Endothelial cell of umbilical vein (primary cell): ENCODE results near the gene CEP350. TPM values are rescaled to one million over a fixed set of nuclear protein-coding genes. Genes with fewer than 3 reads are reported as not detected.

Source experiments
- BruUV-seq: library from RNA; stranded (reverse); fragments of 400-500 nt; replicated peaks from 2 replicates; lab custom pipeline; 2021; lab: Mats Ljungman, UMichigan
- CTCF ChIA-PET: fragments of 300-600, 350-600 bp; sonication (Branson Sonifier 250); formaldehyde crosslinking; loops from one replicate; lab custom pipeline; 2021; ENCODE audit warnings: antibody characterized with exemption, inconsistent platforms; lab: Charles Lee
- POLR2A ChIA-PET: fragments of 300-600, 350-600 bp; sonication (Branson Sonifier 250); formaldehyde crosslinking; loops from one replicate; lab custom pipeline; 2021; ENCODE audit warnings: antibody characterized with exemption, inconsistent platforms; lab: Charles Lee
- DNase-seq: peaks from one replicate; pipeline ENCODE4 v3.0.0-alpha.2; 2011; ENCODE audit warnings: low read depth, low spot score
- FAIRE-seq: peaks from 2 replicates; lab custom pipeline; 2011; peaks lifted over from hg19 to GRCh38; lab: Jason Lieb, UNC
- H2AFZ ChIP-seq: 2 replicates; pipeline ENCODE4 v1.6.0; 2012; ENCODE audit warnings: low read depth, low read length, control low read depth, inconsistent platforms
- H3K27ac ChIP-seq: 2 replicates; pipeline ENCODE4 v1.5.1; 2011; ENCODE audit warnings: low read depth, mild to moderate bottlenecking, control low read depth, low read length, moderate library complexity; ENCODE audit not compliant: insufficient read depth
- H3K27me3 ChIP-seq, 2 experiments: 2 replicates each; pipeline versions ENCODE4 v1.6.0 to v1.6.1; 2011; ENCODE audit warnings: low read length in 2 of 2, mixed read lengths in 1 of 2; ENCODE audit not compliant: control insufficient read depth in 2 of 2, insufficient read depth in 2 of 2
- H3K36me3 ChIP-seq, 2 experiments: 2 replicates in 1 of 2; 3 replicates in 1 of 2; pipeline ENCODE4 v1.5.1; 2011; ENCODE audit warnings: low read length in 2 of 2, mild to moderate bottlenecking in 1 of 2, moderate library complexity in 1 of 2; ENCODE audit not compliant: control insufficient read depth in 2 of 2, insufficient read depth in 2 of 2; ENCODE audit errors: extremely low read depth in 1 of 2
- H3K4me1 ChIP-seq: 3 replicates; pipeline ENCODE4 v1.5.1; 2011; ENCODE audit warnings: mild to moderate bottlenecking, low read length; ENCODE audit not compliant: control insufficient read depth, insufficient read depth; ENCODE audit errors: extremely low read depth
- H3K4me2 ChIP-seq: 2 replicates; pipeline ENCODE4 v1.6.1; 2011; ENCODE audit warnings: low read length, control low read depth, mixed read lengths; ENCODE audit not compliant: insufficient read depth
- H3K4me3 ChIP-seq, 3 experiments: fragments of 200-600 bp in 1 of 3; sonication (generic), shearing (Covaris generic) in 1 of 3; replicated peaks in 1 of 3; 2 replicates each; pipeline ENCODE4 v1.5.1; 2011 to 2016; ENCODE audit warnings: control low read depth in 3 of 3, low read length in 3 of 3, mild to moderate bottlenecking in 2 of 3, inconsistent platforms in 1 of 3, low read depth in 1 of 3, moderate library complexity in 1 of 3; ENCODE audit not compliant: insufficient read depth in 1 of 3
- H3K79me2 ChIP-seq: 2 replicates; pipeline ENCODE4 v1.6.0; 2012; ENCODE audit warnings: low read length, inconsistent platforms; ENCODE audit not compliant: control insufficient read depth, insufficient read depth
- H3K9ac ChIP-seq: replicated peaks from 2 replicates; pipeline ENCODE3; 2011; ENCODE audit warnings: low read length, control low read depth; ENCODE audit not compliant: insufficient read depth; ENCODE audit errors: extremely low read depth
- H3K9me1 ChIP-seq: replicated peaks from 3 replicates; pipeline ENCODE4 v1.6.0; 2011; ENCODE audit warnings: mild to moderate bottlenecking, low read length; ENCODE audit not compliant: control insufficient read depth, insufficient read depth; ENCODE audit errors: extremely low read depth
- H3K9me3 ChIP-seq: replicated peaks from 2 replicates; pipeline ENCODE4 v1.5.1; 2012; ENCODE audit warnings: low read length, inconsistent platforms; ENCODE audit not compliant: control insufficient read depth, insufficient read depth
- H4K20me1 ChIP-seq: replicated peaks from 2 replicates; pipeline ENCODE3; 2011; ENCODE audit warnings: mild to moderate bottlenecking, low read length; ENCODE audit not compliant: control insufficient read depth, insufficient read depth; ENCODE audit errors: extremely low read depth
- FOS ChIP-seq: IDR thresholded peaks from 2 replicates; pipeline ENCODE4 v1.6.1; 2011; ENCODE audit warnings: mild to moderate bottlenecking, low read length, moderate library complexity, borderline replicate concordance; ENCODE audit not compliant: insufficient read depth
- JUN ChIP-seq: IDR thresholded peaks from 2 replicates; pipeline ENCODE4 v1.6.1; 2011; ENCODE audit warnings: borderline replicate concordance, low read depth; ENCODE audit not compliant: insufficient read length, insufficient read depth
- MYC ChIP-seq: IDR thresholded peaks from one replicate; pipeline ENCODE4 v1.6.1; 2011; ENCODE audit warnings: mild to moderate bottlenecking, low read depth, low read length
- dilution Hi-C: fragments of 300-500 bp; cut with MboI; formaldehyde crosslinking; loops from one replicate; pipeline ENCODE4 v1.15.0; 2019; ENCODE audit warnings: low sequenced_read_pairs; ENCODE audit not compliant: extremely low pct_ligation_motif_present
- intact Hi-C: fragments of 100-400 bp; cut with micrococcal nuclease; formaldehyde crosslinking; loops from one replicate; pipeline ENCODE4 v1.10.0; 2022
- polyA plus RNA-seq, 4 experiments: library from polyadenylated mRNA; depleted of rRNA in 3 of 4; stranded (reverse) in 3 of 4; unstranded in 1 of 4; fragments of >200 nt; gene quantifications; 2 replicates each; pipeline versions ENCODE4 v1.2.1 to v1.2.3, GENCODE V29; 2011 to 2012; ENCODE audit warnings: missing spikeins in 1 of 4
- total RNA-seq: library from RNA; stranded (reverse); gene quantifications from 2 replicates; pipeline ENCODE4 v1.2.3, GENCODE V29; 2021

CEP350 gene
- total and polyA plus RNA-seq, 2 donors (not counting 3 experiments of a cell fraction or from before 2014, with no cell fraction given) = 4.8 to 30.1 TPM

- FAIRE-seq = no peak
These were observed 71.9 kb downstream of the CEP350 start for GRCh38 chr1:180026556-180026955.

DNA sequence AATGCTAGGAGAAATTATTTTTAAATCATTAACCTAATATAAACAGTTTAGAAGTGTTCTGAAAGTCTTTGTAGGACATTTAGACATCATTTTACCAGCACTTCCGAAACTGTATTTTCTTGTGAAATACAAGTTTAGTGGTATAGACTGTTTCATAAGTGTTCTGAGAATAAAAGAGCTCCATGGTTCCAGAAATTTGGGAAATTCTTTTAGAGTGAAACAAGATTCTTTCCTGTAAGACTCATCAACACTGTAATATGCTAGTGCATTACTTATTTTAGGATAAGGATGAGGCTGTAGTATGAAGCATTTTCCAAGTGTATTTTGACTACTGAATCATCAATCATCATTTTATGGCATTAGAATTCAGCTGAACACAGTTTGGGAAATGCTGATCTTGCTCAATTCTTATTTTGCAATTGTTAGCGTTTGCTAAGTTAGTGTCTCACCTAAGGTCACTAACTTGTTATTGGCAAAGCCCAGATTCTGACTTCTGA, 73.4 kb downstream of the CEP350 start:
- H3K27ac ChIP-seq = peak overlapping the region; percentile 4

More at GRCh38 chr1:180026556-180026955, 71.9 kb downstream of the CEP350 start:
- no peaks in the 10 kb centered on the region for H4K20me1 ChIP-seq
- ChIA-PET CTCF (no interaction called here), POLR2A (no interaction called here)
- peak overlapping the region; percentile 33 for H3K27ac ChIP-seq
- no peaks in the 10 kb centered on the region for H3K9me3 ChIP-seq
- H3K4me2 ChIP-seq = peak overlapping the region; percentile 36
- H3K4me1 ChIP-seq = peaks cover 25% of the 10 kb centered on the region
- no peaks in the 10 kb centered on the region for H3K9me1 ChIP-seq
- peak; percentile 85 for DNase-seq
- TF ChIP-seq FOS (peak; percentile 84), JUN (peak; percentile 91), MYC (no peak)
- H3K4me3 ChIP-seq = no peak overlapping the region
- H3K79me2 ChIP-seq = no peaks in the 10 kb centered on the region
- peak overlapping the region; percentile 23 for H3K9ac ChIP-seq
- peaks cover 5 to 11% of the 10 kb centered on the region in 2 experiments for H3K36me3 ChIP-seq
- H3K27me3 ChIP-seq = no peaks in the 10 kb centered on the region
- H2AFZ ChIP-seq = no peak overlapping the region
- dilution Hi-C loops (no loop called here), intact Hi-C loops (loop anchor here (2.0 to 5.0 kb wide), 3 partner anchors 14 to 144 kb away; partner anchors contain the start of genes QSOX1 and TOR1AIP1)
- BruUV-seq = no TSS peak

More for the DNA sequence above, 73.4 kb downstream of the CEP350 start:
- ChIA-PET CTCF (interaction anchor here (0.7 to 1.1 kb wide), 5 partner anchors 20 to 141 kb away, joined by 3 to 6 read pairs (median 4); partner anchors contain the start of gene CEP350), POLR2A (no interaction called here)
- no peaks in the 10 kb centered on the region for H3K9me1 ChIP-seq
- BruUV-seq = no TSS peak
- no peaks in the 10 kb centered on the region for H4K20me1 ChIP-seq
- DNase-seq (peak; percentile 26), FAIRE-seq (no peak)
- H3K4me1 ChIP-seq = peaks cover 25% of the 10 kb centered on the region
- no peak overlapping the region for H2AFZ ChIP-seq
- no peak overlapping the region for H3K9ac ChIP-seq
- H3K4me3 ChIP-seq = no peak overlapping the region
- H3K79me2 ChIP-seq = no peaks in the 10 kb centered on the region
- intact Hi-C loops (loop anchor here (2.0 to 5.0 kb wide), 3 partner anchors 13 to 145 kb away; partner anchors contain the start of genes QSOX1 and TOR1AIP1), dilution Hi-C loops (no loop called here)
- H3K9me3 ChIP-seq = no peaks in the 10 kb centered on the region
- H3K27me3 ChIP-seq = no peaks in the 10 kb centered on the region
- TF ChIP-seq JUN (no peak), FOS (peak; percentile 38)
- H3K36me3 ChIP-seq = peaks cover under 1 to 7% of the 10 kb centered on the region in 2 experiments
- H3K4me2 ChIP-seq = peak overlapping the region; percentile 36
